ENCODE measurements around the gene NT5C1B.

The NT5C1B gene

DNA sequence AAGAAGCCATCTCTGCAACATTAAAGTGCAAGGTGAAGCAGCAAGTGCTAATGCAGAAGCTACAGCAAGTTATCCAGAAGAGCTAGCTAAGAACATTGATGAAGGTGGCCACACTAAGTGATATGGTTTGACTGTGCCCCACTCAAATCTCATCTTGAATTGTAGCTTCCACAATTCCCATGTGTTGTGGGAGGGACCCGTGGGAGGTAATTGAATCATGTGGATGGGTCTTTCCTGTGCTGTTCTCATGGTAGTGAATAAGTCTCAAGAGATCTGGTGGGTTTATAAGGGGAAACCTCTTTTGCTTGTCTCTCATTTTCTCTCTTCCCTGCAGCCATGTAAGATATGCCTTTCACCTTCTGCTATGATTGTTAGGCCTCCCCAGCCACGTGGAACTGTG, 40.3 kb downstream of the NT5C1B start:
- H3K27me3 Mint-ChIP-seq (ENCODE audit: low read depth) = no peaks in the 10 kb centered on the region
- H3K36me3 Mint-ChIP-seq (ENCODE audit: low read depth) = peaks cover 29% of the 10 kb centered on the region
- H3K4me3 Mint-ChIP-seq = no peak overlapping the region
- TF ChIP-seq CTCF (IDR thresholded peaks at IDR 0.05; ENCODE audit: unreplicated experiment in 3 of 3) = no peak
- peak overlapping the region in 2 of 3 experiments; percentile 68 to 88 for H3K27ac Mint-ChIP-seq
- no peaks in the 10 kb centered on the region for H3K9me3 Mint-ChIP-seq
- peaks cover 49% of the 10 kb centered on the region for H3K4me1 Mint-ChIP-seq

DNA sequence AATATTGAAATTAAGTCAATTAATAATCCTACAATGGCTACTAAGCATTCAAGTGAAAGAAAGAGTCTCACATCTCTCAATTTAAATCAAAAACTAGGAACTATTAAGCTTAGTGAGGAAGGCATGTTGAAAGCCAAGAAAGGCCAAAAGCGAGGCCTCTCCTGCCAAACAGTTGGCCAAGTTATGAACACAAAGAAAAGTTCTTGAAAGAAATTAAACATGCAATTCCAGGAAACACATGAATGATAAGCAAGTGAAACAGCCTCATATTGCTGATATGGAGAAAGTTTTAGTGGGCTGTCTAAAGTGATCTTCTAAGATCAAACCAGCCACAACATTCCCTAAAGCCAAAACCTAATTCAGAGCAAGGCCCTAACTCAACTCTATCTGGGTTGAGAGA, 40.7 kb downstream of the NT5C1B start:
- Mint-ChIP-seq H3K27me3 (ENCODE audit: low read depth) (no peaks in the 10 kb centered on the region), H3K4me1 (peaks cover 49% of the 10 kb centered on the region)

DNA sequence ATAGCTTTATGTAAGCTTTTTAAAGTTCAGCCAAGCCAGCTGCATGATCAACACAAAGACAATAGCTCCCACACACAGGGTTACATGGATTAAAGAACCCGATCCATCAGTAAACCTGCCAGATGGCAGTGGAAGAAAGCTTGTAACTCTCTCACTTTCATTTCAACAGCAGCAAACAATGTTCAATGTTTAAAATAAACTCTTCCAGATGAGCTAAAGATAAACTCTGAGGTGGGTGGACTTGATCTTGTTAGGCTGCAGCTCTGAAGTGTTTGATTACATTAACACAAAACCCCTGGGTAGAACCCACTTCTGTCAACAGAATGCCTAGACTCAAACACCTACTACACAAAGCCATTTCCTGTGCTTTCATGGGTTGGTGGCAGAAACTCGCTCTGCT, 42.8 kb downstream of the NT5C1B start:
- Mint-ChIP-seq H3K9me3 (no peaks in the 10 kb centered on the region), H3K4me3 (peak overlapping the region in 1 of 3 experiments; percentile 3), H3K27me3 (ENCODE audit: low read depth) (no peaks in the 10 kb centered on the region), H3K36me3 (ENCODE audit: low read depth) (peaks cover 22% of the 10 kb centered on the region), H3K4me1 (peaks cover 37% of the 10 kb centered on the region), H3K27ac (peak overlapping the region; percentile 9 to 72 (median 72))
- TF ChIP-seq CTCF (IDR thresholded peaks at IDR 0.05; ENCODE audit: unreplicated experiment in 3 of 3) = no peak

More for the DNA sequence above, 40.7 kb downstream of the NT5C1B start:
- Mint-ChIP-seq H3K27ac (peak overlapping the region in 2 of 3 experiments; percentile 68 to 88), H3K9me3 (no peaks in the 10 kb centered on the region), H3K36me3 (ENCODE audit: low read depth) (peaks cover 26% of the 10 kb centered on the region), H3K4me3 (no peak overlapping the region)
- TF ChIP-seq CTCF (IDR thresholded peaks at IDR 0.05; ENCODE audit: unreplicated experiment in 3 of 3) = no peak

DNA sequence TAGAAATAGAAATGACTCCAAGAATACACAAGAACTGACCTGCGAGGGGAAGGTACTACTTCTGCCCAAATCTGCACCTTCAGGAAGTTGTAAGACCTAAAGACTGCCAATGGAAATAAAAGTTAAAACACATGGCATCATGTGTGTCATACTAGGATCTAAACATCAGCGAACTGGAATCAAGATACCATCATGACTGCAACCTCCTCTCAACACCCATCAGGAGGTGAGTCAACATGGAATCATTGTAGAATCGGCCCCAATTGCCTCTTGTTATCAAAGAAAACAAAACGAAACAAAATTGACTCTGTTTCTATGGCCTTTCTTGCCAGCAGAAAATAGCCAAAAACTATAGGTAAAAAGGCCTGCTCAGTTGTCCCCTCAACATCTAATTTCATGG, 44.0 kb downstream of the NT5C1B start:
- H3K36me3 Mint-ChIP-seq (ENCODE audit: low read depth) = peaks cover 18% of the 10 kb centered on the region
- no peaks in the 10 kb centered on the region for H3K27me3 Mint-ChIP-seq (ENCODE audit: low read depth)
- TF ChIP-seq CTCF (IDR thresholded peaks at IDR 0.05; ENCODE audit: unreplicated experiment in 3 of 3) = no peak
- H3K4me1 Mint-ChIP-seq = peaks cover 31% of the 10 kb centered on the region
- no peak overlapping the region for H3K4me3 Mint-ChIP-seq
- peak overlapping the region in 1 of 3 experiments; percentile 72 for H3K27ac Mint-ChIP-seq
- H3K9me3 Mint-ChIP-seq = peaks cover 5% of the 10 kb centered on the region

- no peak for TF ChIP-seq CTCF (IDR thresholded peaks at IDR 0.05; ENCODE audit: unreplicated experiment in 3 of 3)
- H3K27me3 Mint-ChIP-seq (ENCODE audit: low read depth) = no peaks in the 10 kb centered on the region
- peaks cover 5% of the 10 kb centered on the region for H3K9me3 Mint-ChIP-seq
- H3K27ac Mint-ChIP-seq = no peak overlapping the region
- no peak overlapping the region for H3K4me3 Mint-ChIP-seq
- peaks cover 6% of the 10 kb centered on the region for H3K36me3 Mint-ChIP-seq (ENCODE audit: low read depth)
- H3K4me1 Mint-ChIP-seq = peaks cover 27% of the 10 kb centered on the region
These were observed 45.2 kb downstream of the NT5C1B start for GRCh38 chr2:18544171-18544570.

- H3K4me1 Mint-ChIP-seq = peaks cover 8% of the 10 kb centered on the region
- TF ChIP-seq CTCF (IDR thresholded peaks at IDR 0.05; ENCODE audit: unreplicated experiment in 3 of 3) = no peak
- peaks cover 5% of the 10 kb centered on the region for H3K9me3 Mint-ChIP-seq
- peaks cover 5% of the 10 kb centered on the region for H3K36me3 Mint-ChIP-seq (ENCODE audit: low read depth)
- H3K27me3 Mint-ChIP-seq (ENCODE audit: low read depth) = peaks cover 6% of the 10 kb centered on the region
- no peak overlapping the region for H3K27ac Mint-ChIP-seq
- no peak overlapping the region for H3K4me3 Mint-ChIP-seq
These were observed 48.5 kb downstream of the NT5C1B start for GRCh38 chr2:18540872-18541271.
